GM18951 (cell line): ENCODE results near the gene CCDC40.
"Not testable (repeated sequence)": the region's sequence is repeated elsewhere in the genome, so short reads cannot be mapped to it uniquely, and the experiment has no call there.

Source experiments
- POLR2A ChIP-seq: IDR thresholded peaks from 4 replicates; pipeline ENCODE4 v1.6.1; 2011; ENCODE audit warnings: mild to moderate bottlenecking; ENCODE audit not compliant: insufficient read length, insufficient read depth; ENCODE audit errors: extremely low read depth
- in situ Hi-C: fragments of 300-500 bp; cut with MboI; formaldehyde crosslinking; loops from one replicate; pipeline ENCODE4 v1.12.0; 2022; ENCODE audit warnings: low sequenced_read_pairs, mixed read lengths, inconsistent platforms; ENCODE audit not compliant: unreplicated experiment

The CCDC40 gene

GRCh38 chr17:79992649-79993389, 43.6 kb upstream of the CCDC40 start:
- TF ChIP-seq POLR2A: no peak
- in situ Hi-C loops: no loop called here

DNA sequence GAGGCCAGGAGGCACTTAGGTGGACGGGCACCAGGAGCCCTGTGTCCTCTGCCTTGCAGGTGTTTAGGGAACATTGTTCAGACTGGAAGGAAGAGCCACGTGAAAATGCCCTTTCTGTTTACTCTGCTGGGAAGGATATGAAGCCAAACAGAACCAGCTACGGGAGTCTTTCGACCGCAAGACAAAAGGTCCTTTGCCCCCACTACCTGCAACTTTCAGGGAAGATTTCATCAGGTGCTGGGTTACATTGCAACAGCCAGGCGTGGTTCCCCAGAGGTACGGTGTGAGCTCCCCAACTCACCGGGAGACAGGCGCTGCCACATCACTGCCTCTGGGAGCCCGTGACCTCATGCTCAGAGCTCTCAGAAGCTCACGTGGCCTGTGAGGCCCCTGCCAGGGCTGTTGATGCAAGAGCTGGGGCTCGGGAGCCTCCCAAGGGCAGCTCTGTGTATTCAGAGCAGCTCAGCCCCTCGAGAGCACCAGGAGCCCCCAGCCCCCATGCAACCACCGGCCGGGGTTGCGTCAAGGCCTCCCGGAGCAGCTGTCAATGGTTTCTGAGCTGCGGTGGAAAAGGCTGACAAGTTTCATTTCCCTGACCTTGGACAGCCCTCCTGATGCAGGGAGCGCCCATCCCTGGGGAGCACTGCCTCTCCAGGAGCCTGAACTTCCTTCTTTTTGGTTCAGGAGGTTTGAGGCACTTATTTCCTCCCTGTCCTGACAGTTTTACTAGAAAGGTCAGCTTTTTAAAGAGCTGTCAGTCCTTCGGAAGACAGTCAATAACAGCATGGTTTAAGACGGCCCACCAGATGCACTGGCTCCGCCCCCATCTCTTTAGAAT, 42.8 kb upstream of the CCDC40 start:
- TF ChIP-seq POLR2A: no peak
- in situ Hi-C loops: no loop called here

GRCh38 chr17:79994228-79994569, 42.2 kb upstream of the CCDC40 start:
- in situ Hi-C loops: not testable (repeated sequence)

GRCh38 chr17:79994602-79995001, 41.8 kb upstream of the CCDC40 start:
- in situ Hi-C loops: no loop called here
- no peak for TF ChIP-seq POLR2A

DNA sequence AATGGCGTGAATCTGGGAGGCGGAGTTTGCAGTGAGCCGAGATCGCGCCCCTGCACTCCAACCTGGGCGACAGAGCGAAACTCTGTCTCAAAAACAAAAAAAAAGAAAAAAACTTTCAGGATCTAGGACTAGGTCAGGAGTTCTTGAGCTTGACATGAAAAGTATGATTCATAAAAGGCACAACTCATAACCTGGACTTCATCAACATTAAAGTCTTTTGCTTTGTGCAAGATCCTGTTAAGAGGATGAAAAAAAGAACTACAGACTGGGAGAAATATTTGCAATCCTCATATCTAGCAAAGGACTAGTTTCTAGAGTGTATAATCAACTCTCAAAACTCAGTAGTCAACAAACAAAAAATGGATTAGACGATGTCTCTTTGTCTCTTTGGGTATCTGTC, 40.7 kb upstream of the CCDC40 start:
- no peak for TF ChIP-seq POLR2A
- in situ Hi-C loops: no loop called here

DNA sequence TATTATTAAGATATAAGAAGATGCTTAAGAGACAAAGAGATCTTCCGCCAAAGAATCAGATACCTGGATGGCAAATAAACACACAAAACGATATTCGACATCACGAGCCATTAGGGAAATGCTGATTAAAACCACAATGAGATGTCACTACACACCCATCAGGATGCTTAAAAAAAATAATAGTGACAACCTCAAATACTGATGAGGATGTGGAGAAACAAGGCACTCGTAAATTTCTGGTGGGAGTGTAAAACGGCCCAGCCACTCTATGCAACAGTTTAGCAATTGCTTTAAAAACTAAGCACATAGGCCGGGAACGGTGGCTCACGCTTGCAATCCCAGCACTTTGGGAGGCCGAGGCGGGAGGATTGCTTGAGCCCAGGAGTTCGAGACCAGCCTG, 40.2 kb upstream of the CCDC40 start:
- no peak for TF ChIP-seq POLR2A
- in situ Hi-C loops: no loop called here

- in situ Hi-C loops: no loop called here
- TF ChIP-seq POLR2A: no peak
Measured at GRCh38 chr17:79997011-79997660, 39.3 kb upstream of the CCDC40 start.

- in situ Hi-C loops: no loop called here
- TF ChIP-seq POLR2A: no peak
Measured at GRCh38 chr17:80000136-80000535, 36.3 kb upstream of the CCDC40 start.

GRCh38 chr17:80000981-80001775, 35.3 kb upstream of the CCDC40 start:
- in situ Hi-C loops: no loop called here
- no peak for TF ChIP-seq POLR2A

DNA sequence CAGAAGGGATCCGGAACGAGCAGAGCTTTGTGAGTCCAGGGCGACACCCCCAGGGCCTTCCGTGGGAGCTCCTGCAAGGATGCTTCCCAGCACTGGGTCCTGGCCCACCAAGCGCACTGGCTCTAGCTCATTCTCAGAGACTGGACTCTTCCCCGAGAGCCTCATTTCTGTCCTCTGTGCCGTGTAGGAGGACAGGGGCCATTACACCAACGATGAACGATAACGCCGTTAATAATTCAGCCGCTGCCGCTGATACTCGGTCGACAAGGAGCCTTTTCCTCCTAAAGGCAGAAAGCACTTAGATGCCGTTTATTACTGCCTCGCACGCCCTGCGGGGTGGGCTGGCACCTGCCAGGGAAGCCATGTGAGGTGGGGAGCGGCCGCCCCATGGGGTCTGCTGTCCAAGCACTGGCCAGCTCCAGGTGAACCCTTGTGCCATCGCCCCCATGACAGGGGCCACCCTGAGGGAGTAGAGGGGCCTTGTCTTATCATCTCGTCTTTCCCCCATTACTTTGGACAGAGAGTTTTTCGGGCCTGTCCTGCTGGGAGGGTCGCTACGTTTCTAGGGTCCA, 34.3 kb upstream of the CCDC40 start:
- no peak for TF ChIP-seq POLR2A
- in situ Hi-C loops: no loop called here

- in situ Hi-C loops: no loop called here
- no peak for TF ChIP-seq POLR2A
Measured at GRCh38 chr17:80002690-80003490, 33.6 kb upstream of the CCDC40 start.

GRCh38 chr17:80003969-80004368, 32.5 kb upstream of the CCDC40 start:
- in situ Hi-C loops: no loop called here
- TF ChIP-seq POLR2A: no peak
